Fibroblast of skin of back (primary cell): Measurements from ENCODE around the gene EEIG1.
A peak's percentile ranks its signal among the peaks of the same experiment; 100 is the strongest.

Experiments
- DNase-seq: peaks from one replicate; pipeline ENCODE4 v3.0.0-alpha.2; 2013

Gene EEIG1

DNA sequence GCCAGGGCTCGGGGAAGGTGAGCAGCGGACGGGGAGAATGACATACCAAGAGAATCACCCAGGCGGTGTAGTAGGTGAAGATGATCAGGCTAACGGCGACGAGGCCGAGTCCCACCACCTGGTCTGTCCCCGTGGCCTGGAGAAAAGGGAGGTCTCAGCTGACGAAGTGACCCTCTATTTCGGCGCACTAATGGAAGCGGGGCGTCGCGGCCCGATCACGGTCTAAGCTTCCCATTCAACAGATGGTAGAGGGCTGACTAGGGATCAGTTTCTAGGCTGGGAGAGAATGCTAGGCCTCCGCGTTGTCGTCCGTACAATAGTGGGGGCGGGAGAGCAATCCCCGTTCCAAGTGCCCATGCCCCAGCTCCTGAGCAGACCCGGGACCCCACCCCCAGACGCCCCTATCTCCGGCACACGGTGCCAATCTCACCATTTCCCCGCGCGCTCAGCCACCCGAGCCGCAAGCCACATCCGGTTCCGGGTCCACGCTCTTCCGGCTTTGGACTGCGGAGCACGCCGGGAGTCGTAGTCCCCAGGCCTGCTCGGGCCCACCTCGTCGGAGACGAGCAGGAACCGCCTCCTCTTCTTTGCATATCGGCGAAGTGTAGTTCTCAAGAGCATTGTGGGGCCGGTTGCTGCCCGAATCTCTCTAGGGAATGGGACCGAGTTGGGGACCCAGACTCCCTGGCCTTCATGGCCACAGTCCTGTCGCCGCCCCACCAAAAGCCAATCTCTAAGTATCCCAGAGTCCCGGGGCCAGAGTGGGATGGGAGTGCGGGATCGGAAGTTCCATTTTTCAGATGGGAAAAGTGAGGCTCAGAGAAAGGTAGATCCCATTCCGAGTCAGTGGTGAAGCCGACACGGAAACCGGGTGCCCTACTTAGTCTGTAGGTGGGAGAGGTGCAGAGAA is 43.1 kb downstream of the EEIG1 start, which contains the start of gene DPM2:
Gene DPM2 (minus strand): TSS at position 467 of the 910 bp plus-strand sequence. CDS start 34 bp downstream, at position 433.
- DNase-seq, result peak; percentile 88

- no peak for DNase-seq
These were observed 43.8 kb downstream of the EEIG1 start for GRCh38 chr9:127937056-127937387.

GRCh38 chr9:127936347-127936852 is 44.4 kb downstream of the EEIG1 start:
- DNase-seq, result no peak

DNA sequence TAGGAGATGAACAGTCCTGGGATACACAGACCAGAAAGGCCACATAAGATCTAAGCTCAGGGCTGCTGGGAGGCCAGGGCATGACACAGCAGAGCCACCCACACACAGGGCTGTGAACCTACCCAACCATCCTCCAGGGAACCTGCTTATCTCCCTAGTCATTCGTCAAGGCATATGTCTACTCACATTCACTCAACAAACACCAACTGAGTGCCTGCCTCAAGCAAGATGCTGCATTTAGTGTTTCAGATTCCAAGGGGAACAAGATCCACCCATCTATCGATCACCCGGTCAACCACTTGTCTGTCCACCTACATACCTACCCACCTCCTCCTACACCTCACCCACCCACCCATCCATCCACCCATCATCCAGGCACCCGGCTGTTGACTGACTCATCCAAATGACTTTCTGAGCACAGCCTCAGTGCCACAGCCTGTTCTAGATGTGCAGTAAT is 45.0 kb downstream of the EEIG1 start:
- no peak for DNase-seq

DNA sequence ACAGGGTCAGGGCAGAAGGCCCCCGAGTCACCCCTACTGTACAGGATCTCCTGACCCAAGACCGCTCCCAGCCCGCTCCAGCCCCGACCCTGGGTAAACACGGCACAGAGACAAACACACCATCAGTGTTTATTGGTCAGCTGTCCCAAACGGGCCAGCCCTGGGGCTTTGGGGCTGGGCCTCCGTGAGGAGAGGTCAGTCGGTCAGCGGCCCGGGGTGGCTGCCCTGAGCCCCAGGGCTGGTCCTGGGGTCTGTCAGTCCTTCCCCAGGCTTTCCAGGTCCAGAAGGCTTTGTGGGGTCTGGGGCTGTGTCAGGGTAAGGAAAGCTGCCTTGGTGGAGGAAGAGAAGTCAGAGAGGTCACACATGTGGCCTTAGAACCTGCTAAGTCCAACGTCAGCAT is 45.8 kb downstream of the EEIG1 start:
- no peak for DNase-seq

- no peak for DNase-seq
These were observed 46.5 kb downstream of the EEIG1 start for GRCh38 chr9:127934248-127934647.

DNA sequence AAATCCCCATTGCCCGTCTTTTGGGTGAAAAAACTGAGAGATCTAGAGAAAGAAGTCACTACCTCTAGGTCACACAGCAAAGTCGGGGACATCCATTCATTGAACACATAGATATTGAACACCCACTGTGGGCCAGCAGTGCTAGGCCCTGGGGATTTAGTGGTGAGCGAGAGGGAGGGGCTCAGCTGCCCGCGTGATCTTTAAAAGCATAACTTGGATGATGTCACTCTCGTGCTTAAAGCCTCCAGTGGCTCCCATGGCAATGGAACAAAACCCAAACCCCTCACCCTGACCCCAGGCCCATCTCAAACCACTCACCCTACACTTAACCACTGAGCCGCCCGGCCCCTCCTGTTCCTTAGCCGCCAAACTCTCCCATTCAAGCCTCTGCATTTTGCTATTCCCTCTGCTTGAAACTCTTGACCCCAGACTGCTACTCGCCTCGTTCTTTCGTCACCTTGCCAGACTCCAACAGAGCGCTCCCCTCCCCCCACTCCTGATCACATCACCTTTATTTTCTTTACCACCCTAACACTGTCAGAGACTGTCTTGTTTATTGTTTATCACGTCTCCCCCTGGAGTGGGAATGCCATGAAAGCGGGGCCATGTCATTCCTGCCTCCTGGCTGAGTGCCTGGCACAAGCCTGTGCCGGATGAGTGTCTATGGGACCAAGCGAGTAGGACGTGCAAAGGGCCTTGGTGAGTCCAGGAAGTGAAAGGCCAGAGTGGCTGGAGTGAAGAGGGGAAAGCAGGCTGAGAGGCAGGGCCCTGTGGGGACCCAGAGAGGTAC is 49.5 kb downstream of the EEIG1 start:
- DNase-seq, result peak; percentile 78
